Neuron (in vitro differentiated cells): ENCODE data around the gene ZNF189.

Experiments used
- H2AFZ ChIP-seq: one replicate; pipeline ENCODE4 v1.6.1; 2013; ENCODE audit warnings: low read depth, mild to moderate bottlenecking, inconsistent platforms, low read length, moderate library complexity
- H3K27me3 ChIP-seq: one replicate; pipeline ENCODE4 v1.6.1; 2013; ENCODE audit warnings: low read length; ENCODE audit not compliant: insufficient read depth
- H3K36me3 ChIP-seq: one replicate; pipeline ENCODE4 v1.6.1; 2013; ENCODE audit warnings: low read length; ENCODE audit not compliant: insufficient read depth
- H3K4me1 ChIP-seq: one replicate; pipeline ENCODE4 v1.6.1; 2013; ENCODE audit warnings: low read length; ENCODE audit not compliant: insufficient read depth
- H3K4me3 ChIP-seq: 2 replicates; pipeline ENCODE4 v1.5.1; 2013; ENCODE audit warnings: mild to moderate bottlenecking, low read length, moderate library complexity
- H3K9me3 ChIP-seq: one replicate; pipeline ENCODE4 v1.6.1; 2013; ENCODE audit warnings: low read length

ZNF189 gene

GRCh38 chr9:101417389-101417788, 18.7 kb downstream of the ZNF189 start:
- H2AFZ ChIP-seq, result no peak overlapping the region
- H3K4me1 ChIP-seq, result no peaks in the 10 kb centered on the region
- no peaks in the 10 kb centered on the region for H3K27me3 ChIP-seq
- H3K4me3 ChIP-seq, result no peak overlapping the region
- peaks cover 4% of the 10 kb centered on the region for H3K9me3 ChIP-seq
- H3K36me3 ChIP-seq, result no peaks in the 10 kb centered on the region

DNA sequence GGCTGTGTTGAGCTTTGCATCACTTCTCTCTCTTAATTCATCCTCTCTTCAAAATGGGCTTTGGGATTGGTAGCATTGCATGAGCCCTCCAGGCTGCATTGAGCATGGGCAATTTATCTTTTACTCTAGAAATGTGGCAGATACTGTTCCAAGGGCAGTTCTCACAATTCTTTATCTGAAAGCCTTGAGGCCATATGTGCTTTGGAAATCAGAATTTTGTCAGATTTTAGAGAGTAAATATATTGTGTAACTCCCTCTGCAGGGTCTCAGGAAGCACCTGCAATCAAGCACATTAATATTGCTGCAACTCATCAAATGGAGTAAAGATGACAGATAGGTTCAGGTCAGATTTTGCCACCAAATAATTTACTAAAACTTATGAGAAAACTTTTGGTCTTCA, 19.3 kb downstream of the ZNF189 start:
- Histone ChIP-seq H3K36me3 (no peaks in the 10 kb centered on the region), H3K4me1 (no peaks in the 10 kb centered on the region), H3K4me3 (no peak overlapping the region), H2AFZ (no peak overlapping the region), H3K27me3 (no peaks in the 10 kb centered on the region), H3K9me3 (peaks cover 4% of the 10 kb centered on the region)

- no peaks in the 10 kb centered on the region for H3K9me3 ChIP-seq
- H2AFZ ChIP-seq, result no peak overlapping the region
- no peak overlapping the region for H3K4me3 ChIP-seq
- no peaks in the 10 kb centered on the region for H3K4me1 ChIP-seq
- no peaks in the 10 kb centered on the region for H3K27me3 ChIP-seq
- H3K36me3 ChIP-seq, result no peaks in the 10 kb centered on the region
Observed at GRCh38 chr9:101418518-101419430, 20.1 kb downstream of the ZNF189 start.

GRCh38 chr9:101419863-101420262, 21.2 kb downstream of the ZNF189 start:
- Histone ChIP-seq H3K36me3 (no peaks in the 10 kb centered on the region), H3K4me1 (no peaks in the 10 kb centered on the region), H2AFZ (no peak overlapping the region), H3K4me3 (no peak overlapping the region), H3K9me3 (no peaks in the 10 kb centered on the region), H3K27me3 (no peaks in the 10 kb centered on the region)

GRCh38 chr9:101421653-101422065, 23.0 kb downstream of the ZNF189 start:
- Histone ChIP-seq H3K36me3 (no peaks in the 10 kb centered on the region), H3K4me1 (no peaks in the 10 kb centered on the region), H3K9me3 (no peaks in the 10 kb centered on the region), H3K4me3 (no peak overlapping the region), H2AFZ (no peak overlapping the region), H3K27me3 (no peaks in the 10 kb centered on the region)

GRCh38 chr9:101427358-101427757, 28.7 kb downstream of the ZNF189 start:
- H2AFZ ChIP-seq, result no peak overlapping the region
- no peaks in the 10 kb centered on the region for H3K27me3 ChIP-seq

GRCh38 chr9:101427957-101428655, 29.5 kb downstream of the ZNF189 start:
- Histone ChIP-seq H3K27me3 (no peaks in the 10 kb centered on the region), H3K4me1 (no peaks in the 10 kb centered on the region), H2AFZ (no peak overlapping the region), H3K9me3 (no peaks in the 10 kb centered on the region), H3K4me3 (no peak overlapping the region), H3K36me3 (no peaks in the 10 kb centered on the region)

More at GRCh38 chr9:101427358-101427757, 28.7 kb downstream of the ZNF189 start:
- Histone ChIP-seq H3K9me3 (no peaks in the 10 kb centered on the region), H3K36me3 (no peaks in the 10 kb centered on the region), H3K4me3 (no peak overlapping the region), H3K4me1 (no peaks in the 10 kb centered on the region)

DNA sequence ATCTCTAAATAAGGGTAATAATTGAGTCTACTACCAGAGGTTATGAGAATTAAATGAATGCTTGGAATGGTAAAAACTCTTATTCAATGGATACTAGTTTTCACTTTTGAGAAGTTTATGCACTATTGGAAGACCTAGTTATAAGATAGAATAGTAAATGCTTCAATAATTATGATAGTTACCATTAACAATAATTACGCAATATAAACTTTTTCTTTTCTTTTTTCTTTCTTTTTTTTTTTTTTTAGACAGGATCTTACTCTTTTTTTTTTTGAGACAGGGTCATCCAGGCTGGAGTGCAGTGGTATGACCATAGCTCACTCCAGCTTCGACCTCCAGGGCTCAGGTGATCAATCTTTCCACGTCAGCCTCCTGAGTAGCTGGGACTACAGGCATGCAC, 30.3 kb downstream of the ZNF189 start:
- Histone ChIP-seq H3K27me3 (no peaks in the 10 kb centered on the region), H3K9me3 (no peaks in the 10 kb centered on the region), H3K36me3 (no peaks in the 10 kb centered on the region), H3K4me3 (no peak overlapping the region), H2AFZ (no peak overlapping the region), H3K4me1 (no peaks in the 10 kb centered on the region)

GRCh38 chr9:101429736-101430135, 31.1 kb downstream of the ZNF189 start:
- Histone ChIP-seq H2AFZ (no peak overlapping the region), H3K27me3 (no peaks in the 10 kb centered on the region), H3K36me3 (no peaks in the 10 kb centered on the region), H3K4me3 (no peak overlapping the region), H3K4me1 (no peaks in the 10 kb centered on the region), H3K9me3 (no peaks in the 10 kb centered on the region)

DNA sequence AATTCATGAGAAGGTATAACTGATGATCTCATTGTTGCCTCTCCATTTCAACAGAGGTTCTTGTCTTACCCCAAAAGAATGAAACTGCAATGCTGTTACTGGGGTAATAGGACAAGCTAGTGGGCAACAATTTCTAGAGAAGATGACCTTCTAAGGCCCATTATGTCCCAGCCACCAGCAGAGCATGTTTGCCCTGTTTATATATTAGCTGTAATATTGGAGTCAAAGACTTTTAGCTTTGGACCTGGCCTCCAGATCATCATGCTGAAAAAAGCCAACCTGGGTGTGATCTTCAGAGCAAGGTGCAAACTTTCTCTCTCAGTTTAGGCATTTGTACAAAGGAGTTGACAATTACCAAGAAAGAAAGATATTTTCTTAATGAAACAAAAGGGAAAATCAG, 33.5 kb downstream of the ZNF189 start:
- H3K27me3 ChIP-seq, result peaks cover 3% of the 10 kb centered on the region
- H2AFZ ChIP-seq, result no peak overlapping the region
- H3K4me1 ChIP-seq, result no peaks in the 10 kb centered on the region
- no peaks in the 10 kb centered on the region for H3K36me3 ChIP-seq
- H3K9me3 ChIP-seq, result no peaks in the 10 kb centered on the region
- H3K4me3 ChIP-seq, result no peak overlapping the region

DNA sequence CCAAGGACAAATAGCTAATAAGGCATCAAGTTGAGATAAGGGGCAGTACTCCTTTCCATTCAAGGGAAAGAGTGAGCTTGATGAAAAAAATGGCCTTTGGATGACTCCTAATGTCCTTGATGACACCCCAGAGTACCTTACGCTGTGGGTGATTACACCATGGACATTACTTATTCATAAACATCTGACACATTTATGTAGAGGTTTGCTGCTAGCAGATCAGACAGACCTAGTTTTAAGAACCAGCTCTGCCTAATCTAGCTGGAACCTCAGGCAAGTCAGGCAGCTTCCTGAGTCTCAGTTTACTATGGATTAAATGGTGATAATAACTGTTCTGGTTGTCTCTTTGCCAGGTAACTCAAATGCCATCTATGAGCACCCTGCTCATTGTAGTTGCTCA, 34.1 kb downstream of the ZNF189 start:
- Histone ChIP-seq H3K4me1 (no peaks in the 10 kb centered on the region), H3K9me3 (no peaks in the 10 kb centered on the region), H3K27me3 (peaks cover 6% of the 10 kb centered on the region), H3K4me3 (no peak overlapping the region), H2AFZ (no peak overlapping the region), H3K36me3 (no peaks in the 10 kb centered on the region)

GRCh38 chr9:101433229-101433628, 34.6 kb downstream of the ZNF189 start:
- Histone ChIP-seq H3K36me3 (no peaks in the 10 kb centered on the region), H2AFZ (no peak overlapping the region), H3K4me1 (no peaks in the 10 kb centered on the region), H3K4me3 (no peak overlapping the region), H3K9me3 (no peaks in the 10 kb centered on the region), H3K27me3 (peaks cover 6% of the 10 kb centered on the region)

DNA sequence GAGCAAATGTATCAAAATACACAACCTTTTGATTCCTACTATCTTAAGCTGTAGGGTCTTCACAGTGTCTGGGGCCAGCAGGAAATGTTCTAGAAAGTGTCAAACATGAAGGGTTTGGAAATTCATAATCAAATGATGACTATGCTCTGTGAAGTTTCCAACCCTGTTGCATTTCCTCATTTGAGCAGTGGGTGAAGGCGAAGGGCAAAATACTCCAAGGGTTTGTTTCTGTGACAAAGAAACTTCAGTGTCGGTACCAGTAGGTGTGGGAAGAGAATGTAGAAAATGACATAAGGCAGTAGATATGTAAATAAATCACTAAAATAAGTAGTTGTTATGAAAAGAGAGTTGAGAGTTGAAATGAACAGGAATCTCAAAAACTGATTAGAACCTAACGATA, 36.3 kb downstream of the ZNF189 start:
- peaks cover 6% of the 10 kb centered on the region for H3K27me3 ChIP-seq
- H3K4me1 ChIP-seq, result no peaks in the 10 kb centered on the region
- H2AFZ ChIP-seq, result no peak overlapping the region
- no peaks in the 10 kb centered on the region for H3K9me3 ChIP-seq
- no peak overlapping the region for H3K4me3 ChIP-seq
- H3K36me3 ChIP-seq, result no peaks in the 10 kb centered on the region
